Smooth muscle cell of the brain vasculature (primary cell): ENCODE measurements around the gene EFNB2.
A peak's percentile ranks its signal among the peaks of the same experiment; 100 is the strongest.

Experiments used
- DNase-seq: peaks from one replicate; pipeline ENCODE4 v3.0.0-alpha.2; 2012; ENCODE audit warnings: low read depth, low spot score

Gene EFNB2

DNA sequence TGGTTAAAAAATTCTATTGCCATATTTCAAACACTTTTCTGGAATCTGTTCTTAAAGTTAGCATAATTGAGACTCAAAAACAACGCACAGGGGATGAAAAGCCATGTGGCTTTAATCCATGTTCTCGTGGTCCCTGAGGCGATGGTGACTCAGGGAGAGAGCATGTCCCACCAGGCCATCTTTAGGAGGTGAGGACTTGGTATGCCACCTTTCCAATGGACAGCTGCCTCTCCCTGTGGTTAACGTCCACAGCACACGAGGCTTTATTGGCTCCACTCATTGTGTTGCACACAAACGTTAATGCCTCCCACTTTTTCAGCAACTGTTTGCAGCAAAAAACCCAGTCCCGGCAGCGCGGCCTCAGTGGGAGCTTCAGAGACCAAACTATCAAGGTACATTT is 51.4 kb downstream of the EFNB2 start:
- DNase-seq, result no peak

DNA sequence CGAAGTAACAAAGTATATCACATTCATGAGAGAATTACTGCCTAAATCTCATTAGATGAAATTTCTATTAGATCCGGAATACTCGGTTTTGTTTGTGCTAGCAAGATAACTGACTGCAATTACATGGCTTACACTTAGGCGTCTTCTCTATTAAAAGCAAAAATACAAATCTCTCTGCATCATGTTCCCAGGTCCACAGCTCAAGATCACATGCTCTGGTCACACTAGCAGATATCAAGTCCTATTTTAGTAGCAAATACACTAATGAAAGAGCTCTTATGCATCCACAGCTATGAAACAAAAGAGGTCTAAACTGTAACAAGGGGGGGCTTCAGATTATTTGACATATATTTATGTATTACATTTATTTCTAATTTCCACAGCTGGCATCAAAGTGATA is 53.5 kb downstream of the EFNB2 start:
- no peak for DNase-seq

DNA sequence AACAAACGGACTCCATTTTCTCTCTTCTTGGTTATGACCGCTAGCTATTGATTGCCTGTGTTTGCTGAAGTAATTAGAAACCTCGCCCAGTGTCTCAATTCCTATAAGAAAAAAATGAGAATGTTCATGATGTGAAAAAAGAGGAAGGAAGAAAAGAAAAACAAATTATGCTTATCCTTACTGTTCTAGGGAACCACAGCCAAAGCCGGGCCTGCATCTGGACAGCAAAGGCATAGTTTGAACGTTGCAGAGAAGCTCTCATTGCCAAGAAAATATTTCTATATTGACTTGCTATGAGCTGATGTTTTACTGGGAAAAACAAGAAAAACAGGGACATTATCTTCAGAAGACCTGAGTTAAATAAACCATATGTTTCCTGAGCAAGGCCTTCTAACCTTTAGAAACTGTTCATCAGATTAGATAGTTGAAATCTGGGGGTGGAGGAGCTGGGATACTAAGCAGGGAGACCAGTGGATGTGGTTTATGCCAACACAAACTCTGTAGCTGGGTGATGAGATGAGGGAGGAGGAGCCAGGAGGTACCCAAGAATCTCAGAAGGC is 55.0 kb downstream of the EFNB2 start:
- no peak for DNase-seq

DNA sequence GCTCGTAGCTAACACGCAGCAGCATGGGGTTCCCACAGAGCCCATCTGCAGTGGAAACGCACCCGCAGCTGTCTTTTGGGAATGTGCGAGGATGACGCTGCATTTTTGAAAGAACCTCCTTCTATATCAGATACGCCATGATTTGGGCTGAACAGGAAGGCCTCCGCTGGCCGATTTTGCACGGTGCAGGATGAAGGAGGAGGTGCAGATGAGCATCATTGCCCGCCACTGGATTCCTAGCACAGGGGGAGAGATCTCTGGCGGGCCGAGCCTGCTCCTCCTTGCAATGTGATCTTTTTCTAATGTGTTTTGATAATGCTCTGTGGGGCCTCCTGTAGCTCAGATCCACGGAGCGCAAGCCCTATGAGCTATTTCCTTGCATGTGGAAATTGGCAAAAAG is 55.5 kb downstream of the EFNB2 start:
- peak; percentile 83 for DNase-seq

DNA sequence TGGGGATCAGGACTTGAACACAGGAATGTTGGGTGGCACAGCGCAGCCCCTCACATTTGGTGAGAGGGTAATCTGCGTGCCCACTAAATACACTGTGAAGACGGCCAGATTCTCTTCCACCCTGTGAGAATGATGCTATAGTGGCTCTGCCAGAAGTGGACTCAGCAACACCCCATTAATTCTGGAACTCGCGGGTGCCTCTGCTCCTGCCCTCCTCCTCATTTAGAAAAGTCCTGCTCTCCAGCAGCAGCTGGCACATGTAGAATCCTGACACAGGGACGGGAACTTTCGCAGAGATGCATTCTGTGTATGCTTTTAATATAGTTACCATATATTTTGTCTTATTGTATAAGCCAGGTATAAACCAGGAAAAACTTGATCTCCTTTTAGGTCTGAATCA is 57.3 kb downstream of the EFNB2 start:
- no peak for DNase-seq

DNA sequence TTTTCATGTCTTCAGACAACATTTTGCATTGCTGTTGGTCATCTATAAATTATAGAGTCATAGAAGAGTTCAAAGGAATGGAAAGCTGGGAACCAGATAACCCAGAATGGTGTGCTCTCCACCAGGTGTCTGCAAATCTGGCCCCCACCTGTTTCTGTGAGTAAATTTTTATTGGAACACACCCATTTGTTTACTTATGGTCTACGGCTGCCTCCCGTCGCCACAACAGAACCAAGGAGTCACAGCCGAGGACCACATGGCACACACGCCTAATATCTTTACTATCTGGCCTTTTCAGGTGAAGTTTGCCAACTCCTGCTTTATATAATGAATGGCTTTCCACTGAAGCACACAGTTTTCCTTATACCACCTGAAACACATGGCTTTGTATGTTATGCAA is 58.2 kb downstream of the EFNB2 start:
- DNase-seq, result no peak

DNA sequence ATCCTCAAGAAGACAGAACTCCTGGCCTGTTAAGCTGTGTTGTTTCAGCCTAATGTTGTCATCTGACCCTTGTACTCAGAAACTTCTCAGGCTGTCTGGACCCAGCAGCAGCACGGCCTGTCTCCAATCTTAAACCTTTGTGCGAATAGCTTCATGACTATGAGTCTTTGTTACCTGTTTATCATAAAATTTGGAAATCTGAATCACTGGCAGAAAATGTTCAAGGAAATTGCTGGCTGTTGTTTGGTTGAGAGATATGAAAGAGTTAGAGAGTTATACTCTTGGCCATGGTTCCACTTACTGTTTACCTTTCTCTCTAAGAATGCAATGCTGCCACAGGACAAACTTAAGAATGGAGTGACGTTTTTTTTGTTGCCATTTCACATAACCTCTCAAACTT is 59.6 kb downstream of the EFNB2 start:
- DNase-seq, result no peak

DNA sequence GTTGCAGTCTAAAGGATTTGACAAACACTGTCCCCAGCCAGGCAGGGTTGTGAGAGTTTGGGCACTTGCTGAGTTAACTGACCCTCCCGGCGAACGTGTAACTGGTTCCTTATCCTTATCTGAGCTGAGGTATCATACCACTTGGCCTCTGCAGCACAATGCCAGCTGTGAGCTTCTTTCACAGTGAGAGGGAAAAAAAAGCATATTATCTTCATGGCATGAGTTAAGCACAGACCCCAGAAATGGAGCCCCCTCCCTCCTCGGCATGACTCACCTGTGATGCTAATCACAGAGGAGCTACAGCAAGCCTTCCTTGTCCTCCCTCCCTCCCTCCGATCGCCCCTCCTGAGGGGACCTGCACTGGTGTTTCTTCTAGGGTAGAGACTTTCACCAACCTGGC is 60.5 kb downstream of the EFNB2 start:
- DNase-seq, result no peak

DNA sequence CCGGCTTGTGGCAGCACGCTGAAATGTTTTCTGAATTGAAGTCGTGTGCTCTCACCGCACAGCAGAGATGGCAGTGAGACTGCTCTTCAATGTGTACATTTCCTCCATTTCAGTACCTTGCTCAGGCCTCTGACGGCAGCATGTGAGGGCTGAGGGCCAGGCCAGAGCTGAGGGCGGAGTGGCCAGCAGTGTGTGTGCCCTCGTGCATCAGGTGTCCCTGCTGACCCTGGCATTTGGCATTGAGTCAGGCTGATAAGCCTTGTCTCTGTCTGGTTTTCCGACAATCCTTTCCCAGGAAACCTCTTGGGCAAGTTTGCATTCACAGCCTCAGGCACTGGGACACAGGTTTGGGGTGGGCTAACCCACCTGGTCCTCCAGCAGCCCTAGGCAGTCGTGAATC is 62.3 kb downstream of the EFNB2 start:
- DNase-seq, result no peak

DNA sequence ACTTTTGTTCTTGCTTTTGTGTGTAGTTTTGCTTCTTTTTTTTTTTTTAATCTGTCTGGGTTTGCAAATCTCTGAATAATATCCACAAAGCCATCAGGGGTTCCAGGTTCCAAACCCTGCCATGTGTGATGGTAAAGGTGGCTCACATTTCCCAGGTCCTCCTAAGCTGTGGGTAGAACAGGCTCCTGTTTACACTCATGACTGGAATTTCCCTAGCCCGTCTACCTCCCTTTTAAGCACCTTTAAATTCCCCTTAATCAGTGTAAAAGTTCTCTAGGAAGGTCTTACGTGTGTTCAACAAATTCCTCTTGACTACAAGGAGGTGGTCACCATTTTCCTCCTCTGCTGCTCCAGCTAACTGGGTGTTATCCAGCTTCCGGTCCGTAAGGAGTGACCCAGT is 62.8 kb downstream of the EFNB2 start:
- DNase-seq, result no peak

DNA sequence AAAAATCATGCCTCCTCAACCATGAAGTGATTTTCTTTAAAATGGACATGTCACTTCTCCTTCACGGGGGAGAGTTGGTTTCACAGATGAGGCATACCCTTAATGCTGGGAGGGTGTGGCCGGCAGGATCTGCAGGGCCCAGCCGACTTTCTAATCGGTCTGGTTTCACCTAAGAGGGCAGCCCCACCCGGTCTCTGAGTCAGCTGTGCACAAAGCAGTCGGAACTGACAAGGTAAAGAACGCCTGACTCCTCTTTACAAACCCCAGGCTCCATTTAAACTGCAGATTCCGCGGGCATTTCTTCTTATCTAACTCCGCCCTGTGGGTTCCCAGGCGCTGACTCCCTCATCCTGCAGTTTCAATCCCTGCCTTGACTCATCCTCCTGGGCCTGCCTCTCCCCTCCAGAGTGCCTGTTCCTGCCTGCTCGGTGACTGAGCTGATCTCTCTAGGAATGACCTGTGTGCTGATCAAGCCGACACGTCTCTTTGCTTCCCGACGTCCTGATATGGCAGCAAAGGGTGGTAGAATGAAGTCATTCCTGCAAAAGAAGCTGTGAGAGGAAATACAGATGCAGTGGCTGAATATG is 63.4 kb downstream of the EFNB2 start:
- DNase-seq, result no peak

DNA sequence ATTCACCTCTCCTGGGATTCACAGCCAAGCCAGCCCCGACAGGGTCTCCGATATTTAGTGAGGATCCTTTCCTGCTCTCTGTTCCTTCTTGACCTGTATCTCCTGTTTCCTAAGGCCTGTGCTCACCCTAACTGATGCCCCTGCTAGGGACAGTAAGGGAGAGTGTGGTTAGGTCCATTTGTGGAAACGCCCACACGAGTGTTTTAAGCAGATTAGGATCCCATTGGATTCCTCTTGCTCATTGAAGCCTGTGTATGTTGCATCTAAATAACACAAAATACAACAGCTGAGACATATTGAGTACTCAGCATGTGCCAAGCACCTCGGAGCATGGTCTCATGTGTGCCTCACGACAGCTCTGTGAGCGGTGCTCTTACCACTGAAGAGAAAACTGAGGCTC is 64.9 kb downstream of the EFNB2 start:
- no peak for DNase-seq

DNA sequence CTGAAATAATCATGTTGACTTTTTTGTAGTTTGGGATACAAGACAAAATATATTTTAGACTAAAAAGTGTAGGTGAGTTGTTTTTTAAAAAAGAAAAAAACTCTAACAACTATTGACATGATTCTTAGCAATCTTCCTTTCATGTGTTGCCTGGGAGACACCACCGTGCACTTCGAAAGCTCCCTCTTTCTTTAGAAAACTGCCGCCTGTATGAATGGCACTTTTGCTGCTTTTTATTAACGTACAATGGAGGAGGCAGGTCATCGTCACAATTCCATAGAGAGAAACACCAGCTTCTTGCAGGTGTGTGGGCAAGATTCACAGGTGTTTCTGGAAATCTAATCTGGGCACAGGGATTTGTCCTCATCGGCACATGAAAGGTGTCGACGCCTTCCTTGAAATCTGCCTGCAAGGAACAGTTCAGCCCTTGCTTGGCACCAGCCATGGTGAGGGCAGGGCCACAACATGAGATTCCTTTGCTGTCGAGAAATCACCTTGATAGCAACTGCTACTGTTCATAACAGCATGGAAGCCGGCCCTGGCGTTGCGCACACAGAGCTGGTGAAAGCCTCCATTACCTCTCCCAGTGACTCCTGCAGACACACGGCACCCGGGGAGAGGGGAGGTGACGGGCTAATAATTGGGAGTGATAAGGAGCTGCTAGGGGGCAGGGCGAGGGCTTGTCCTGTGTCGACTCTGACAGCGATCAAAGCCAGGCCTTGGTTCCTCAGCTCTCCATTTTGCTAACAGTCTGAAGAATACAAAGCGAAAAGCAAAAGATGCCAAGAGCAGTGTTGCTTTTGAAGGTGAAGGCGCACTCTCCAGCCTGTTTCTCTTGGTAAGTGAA is 66.5 kb downstream of the EFNB2 start:
- DNase-seq, result no peak

DNA sequence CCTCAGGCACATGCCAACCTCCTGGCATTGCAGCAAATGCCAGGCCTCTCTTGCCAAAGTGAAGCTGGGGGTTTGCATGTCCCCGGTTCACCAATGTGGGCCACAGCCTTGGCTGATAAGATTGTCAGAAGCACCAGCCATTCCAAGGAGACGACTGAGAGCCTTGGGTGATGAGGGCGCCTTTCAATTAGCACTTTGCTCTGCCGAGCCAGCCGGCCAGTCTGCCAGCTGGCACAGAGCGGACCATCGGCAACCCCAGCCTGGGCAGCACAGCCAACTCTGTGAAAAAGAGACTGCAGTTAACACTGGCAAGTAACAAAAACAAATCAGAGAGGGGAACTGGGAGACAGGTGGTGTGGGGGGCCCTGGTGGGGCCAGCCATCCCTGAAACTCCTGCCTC is 67.3 kb downstream of the EFNB2 start:
- no peak for DNase-seq

DNA sequence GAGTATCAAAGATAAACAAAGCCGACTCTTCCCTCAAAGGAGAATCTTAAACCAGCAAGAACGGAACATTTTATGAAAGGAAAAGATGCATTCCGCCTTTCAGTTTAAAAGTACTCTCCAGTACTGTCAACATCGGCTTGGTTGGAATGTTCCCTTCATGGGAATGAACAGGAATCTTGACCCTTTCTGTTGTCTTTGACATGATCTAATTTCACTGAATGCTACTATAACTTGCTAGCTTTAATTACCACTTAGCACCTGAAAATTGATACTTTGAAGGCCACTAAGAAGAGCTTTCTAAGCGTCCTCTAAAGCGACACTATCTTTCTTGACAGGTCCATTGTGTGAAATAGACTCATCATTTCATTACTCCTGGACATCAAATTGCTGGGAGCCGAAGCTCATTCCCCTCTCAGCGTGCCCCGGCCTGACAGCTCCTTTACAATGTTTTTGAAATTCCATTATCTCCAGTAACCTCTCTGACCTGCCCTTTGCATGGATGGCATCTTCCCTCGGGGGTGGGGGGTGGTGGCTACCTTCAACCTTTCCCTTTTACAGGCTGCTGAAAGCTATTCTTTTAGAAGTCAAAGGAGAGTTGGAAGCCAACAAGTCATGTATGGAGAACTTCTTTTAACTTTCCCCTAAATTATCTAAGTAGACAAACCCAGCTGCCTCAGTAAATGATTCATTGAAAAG is 67.9 kb downstream of the EFNB2 start:
- no peak for DNase-seq

DNA sequence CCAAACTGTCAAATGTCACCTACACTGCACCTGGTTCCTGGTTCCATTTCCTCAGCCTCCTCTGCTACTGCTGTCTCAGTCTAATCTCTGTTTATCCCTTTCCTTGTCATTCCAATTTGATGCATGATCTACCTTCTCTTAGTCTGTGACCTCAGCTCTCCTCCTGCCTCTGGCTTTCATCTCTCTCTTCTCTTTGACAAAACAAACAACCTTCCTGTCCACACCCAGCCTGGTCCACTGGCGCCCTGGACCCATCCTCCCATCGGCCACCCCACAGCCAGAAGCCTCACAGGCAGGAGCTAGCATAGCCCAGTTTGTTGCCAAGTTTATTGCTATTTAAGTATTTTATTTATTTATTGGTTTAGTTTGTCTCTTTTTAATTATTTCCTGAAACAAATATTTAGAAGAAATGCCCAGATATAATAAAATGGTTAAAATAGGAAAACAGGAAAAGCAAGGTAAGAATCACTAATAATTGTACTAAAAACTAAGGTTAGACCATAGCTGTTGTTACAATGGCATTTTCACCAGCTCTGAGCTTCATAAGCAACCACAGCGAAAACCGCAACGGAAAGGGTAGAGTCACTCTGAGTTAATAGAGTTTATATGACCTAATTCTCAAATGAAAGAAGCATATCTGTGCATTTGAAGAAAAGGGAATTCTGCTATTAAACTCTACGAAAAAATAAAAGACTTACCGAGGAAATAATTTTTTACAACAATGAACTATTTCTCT is 68.6 kb downstream of the EFNB2 start:
- DNase-seq, result peak; percentile 31

DNA sequence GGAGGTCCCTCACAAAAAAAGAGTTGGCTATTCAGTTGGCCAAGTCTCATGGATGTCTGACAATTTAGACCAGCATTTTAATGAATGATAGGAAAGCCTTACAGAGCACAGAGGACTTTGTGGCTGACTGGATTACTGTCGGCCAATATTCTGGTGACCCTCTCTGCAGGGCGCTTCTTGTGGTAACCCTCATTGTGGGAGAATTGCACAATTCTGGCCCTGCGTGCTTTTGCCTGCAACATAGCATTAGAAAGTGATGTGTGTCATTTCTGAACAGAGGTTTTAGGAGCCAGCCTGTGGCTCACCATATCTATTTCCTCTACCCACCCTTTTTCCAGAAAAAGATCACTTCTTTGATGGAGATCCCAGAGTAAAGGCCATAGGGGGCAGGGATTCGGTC is 71.4 kb downstream of the EFNB2 start:
- peak; percentile 62 for DNase-seq

DNA sequence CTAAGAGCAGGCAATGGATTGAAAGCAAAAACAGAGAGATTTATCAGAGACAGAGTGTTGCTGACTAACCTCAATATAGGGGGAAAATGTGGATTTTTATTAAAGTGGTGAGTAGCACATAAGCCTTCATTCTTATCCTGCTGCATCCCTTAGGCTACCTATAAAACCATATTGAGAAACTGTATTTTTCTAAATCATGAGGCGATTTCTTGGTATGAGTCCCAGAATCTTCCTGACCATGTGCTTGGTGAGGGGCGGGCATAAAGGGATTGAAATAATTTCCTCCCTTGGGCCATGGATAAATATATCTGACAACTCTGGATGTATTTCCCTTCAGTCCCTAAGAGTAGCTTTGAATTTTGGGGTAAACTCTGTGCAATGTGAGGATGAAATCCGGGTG is 72.8 kb downstream of the EFNB2 start:
- no peak for DNase-seq

DNA sequence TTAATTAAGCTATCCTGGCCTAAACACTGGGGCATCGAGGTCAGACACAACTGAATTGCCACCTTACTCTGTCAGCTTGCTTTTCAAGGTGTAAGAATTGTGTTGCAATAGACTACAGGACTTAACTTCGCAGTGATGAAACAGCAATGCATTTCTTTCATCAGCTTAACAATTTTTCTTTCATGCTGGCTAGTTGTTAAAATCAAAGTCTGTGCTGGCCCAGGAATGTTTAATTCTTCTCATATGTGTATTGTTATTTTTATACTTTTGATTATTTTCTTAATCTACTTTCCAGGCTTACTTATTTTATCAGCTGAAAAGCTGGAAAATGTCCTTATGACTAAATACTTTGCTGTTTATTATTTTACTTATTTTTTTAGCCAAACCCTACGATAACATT is 79.7 kb downstream of the EFNB2 start:
- no peak for DNase-seq

DNA sequence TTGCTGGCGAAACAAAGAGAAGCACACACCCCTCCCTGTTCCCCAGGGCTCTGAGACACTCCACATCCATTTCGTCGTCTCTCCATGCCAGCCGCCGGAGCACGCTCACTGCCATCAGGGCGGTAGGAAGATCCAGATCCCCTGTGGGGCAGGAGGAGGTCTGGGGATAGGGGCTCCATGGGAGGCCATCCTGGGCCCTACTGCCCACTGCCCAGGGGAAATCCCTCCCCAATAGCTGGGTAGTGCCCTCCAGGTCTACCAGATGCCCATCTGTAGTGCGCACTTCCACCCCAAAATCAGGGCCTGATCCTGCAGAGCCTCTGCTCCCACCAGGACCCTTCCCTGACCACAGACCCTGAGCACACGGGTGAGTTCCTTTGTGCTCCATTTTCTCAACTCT is 80.3 kb downstream of the EFNB2 start:
- DNase-seq, result no peak

DNA sequence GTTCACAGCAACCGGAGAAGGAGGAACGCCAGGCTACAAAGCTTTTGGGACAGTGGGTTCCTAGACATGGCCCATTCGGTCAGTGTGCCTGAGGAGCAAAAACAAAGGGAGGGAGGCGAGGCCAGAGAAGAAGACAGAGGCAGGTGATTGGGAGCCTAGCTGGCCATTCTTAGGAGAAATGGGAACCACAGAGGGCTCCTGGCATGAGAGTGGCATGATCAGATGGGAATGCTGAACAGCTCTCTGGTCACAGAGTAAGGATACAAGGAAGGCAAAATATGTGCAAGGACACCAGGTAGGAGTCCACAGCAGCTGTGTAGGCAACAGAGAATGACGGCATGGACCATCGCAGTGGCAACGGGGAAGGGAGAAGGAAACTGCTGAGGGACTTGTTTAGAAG is 82.4 kb downstream of the EFNB2 start:
- DNase-seq, result no peak

DNA sequence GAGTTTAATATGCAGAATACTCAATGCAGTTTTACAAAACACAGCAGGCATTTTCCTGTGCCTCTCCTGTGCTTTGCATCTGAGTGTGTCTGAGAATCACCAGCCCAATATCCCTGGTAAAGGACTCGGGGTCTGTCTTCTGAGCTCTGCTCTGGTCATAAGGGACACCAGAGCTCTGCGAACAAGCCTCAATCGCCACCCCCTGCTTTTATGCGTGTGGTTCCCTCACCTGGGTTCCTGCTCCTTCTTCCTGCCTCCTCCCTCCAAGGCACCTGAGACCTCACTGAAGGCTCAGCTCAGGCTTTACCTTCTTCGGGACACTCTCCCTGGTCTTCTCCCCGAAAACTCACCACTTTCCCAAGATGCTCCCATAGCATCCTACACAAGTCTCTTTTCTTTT is 84.5 kb downstream of the EFNB2 start:
- no peak for DNase-seq
